Superior temporal gyrus (tissue), 1 donor: Measurements from ENCODE around the gene NFIL3.

Experiments used
- DNase-seq: peaks from one replicate; pipeline ENCODE4 v3.0.0-alpha.2; 2016; ENCODE audit errors: extremely low spot score

The NFIL3 gene

DNA sequence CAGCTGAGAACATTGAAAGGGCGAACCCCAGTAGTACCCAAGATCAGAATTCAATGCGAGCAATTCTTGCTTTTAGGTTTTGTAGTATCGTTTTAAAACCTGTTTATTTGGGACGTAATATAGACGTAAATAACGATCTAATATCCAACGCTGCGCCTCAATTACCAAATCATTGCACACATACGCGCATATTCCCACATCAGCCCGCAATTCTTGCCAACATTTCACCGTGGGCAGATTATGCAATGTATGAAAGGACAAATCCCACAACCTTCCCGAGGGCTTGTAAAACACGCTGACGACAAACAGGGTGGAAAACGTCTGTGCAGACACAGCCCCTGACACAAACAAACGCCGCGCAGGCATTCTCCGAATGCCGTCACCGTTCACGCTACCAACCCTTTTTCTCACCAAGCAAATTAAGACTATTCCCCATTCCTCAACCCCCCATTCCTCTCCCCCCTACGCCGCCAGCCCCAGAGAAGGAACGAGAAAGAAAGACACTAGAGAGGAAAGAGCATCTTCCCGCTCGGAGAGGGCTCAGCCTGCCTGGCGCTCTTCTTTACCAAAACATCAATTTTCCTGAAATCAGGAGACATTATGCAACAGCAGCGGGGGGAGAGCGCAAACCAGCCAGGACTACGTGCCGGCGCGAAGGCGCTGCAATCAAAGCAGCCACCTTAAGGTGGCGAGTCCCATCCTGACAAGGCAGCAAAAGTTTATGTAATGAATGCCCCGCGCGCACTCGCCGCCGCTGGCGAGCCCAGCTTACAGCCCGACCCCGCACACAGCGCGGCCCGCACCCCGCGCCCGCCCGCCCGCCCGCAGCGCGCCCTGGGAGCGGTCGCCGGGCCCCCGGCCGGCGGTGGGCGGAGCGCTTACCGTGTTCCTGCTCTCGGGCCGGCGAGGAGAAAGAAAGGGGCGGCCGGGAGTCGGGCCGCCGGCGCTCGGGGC lies 597 bp downstream of the NFIL3 start:
- DNase-seq: peak; percentile 59

DNA sequence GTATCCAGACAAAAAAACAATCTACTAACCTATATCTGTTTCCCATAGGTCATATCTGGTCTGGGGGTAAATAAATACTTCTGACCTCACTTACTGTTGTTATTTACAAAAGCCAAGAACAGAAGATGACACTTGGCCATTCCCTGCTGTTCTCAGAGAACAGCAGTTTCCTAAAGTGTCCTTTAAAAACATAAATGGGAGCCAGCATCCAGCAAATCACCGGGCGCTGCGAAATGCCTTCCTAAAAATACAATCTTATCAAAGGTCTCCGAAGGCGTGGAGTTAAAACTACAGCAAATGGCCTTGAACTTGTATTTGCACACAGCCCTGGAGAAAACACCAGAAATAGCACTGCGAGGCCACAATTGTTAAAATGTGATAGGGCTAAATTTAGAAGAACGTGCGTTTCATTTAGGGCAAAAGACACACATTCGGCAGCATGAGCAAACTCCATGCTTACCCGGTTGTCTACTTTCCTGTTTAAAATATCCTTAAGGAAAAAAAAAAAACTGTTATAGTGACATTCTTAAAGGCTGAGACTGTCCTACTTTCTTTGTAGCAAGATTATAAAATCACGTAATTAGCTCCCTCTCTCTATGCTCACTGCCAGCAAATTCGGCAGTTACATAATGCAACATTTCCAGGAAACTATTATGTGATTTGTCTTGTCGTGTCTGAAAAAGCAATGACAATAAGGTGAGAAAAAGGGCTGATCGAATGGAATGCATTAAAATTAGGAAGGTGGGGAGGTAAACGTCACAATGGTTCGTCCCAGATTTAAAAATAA lies 1.5 kb downstream of the NFIL3 start:
- DNase-seq: peak; percentile 75

DNA sequence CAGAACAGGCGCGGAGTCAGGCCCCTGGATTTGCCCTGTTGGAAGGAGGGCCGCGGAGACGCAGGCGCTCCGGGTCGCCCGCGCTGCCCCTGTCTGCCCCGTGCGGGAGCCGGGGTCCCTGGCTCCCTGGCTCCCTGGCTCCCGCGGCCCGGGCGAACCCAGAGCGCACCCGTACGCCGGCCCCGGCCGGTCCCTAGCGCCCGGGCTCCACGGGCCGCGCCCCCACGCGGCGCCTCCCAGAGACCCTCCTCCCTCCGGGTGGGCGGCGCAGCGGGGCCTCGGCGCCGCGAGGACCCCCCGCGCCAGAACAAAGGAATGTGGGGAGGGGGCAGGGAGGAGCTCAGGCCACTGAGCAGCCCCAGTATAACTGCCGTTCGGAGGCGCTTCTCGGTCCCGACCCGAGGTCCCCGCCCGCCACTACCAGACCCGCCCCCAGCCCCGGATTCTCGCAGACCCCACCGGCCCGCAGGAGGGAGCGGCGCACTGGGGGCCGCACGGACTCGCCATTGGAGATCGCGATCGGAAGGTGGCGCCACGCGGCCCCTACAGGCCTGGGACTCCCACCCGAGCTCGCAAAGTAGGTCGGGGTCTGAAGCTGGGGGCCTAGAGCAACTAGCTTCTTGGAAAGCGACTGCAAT lies 2.4 kb downstream of the NFIL3 start:
- no peak for DNase-seq

DNA sequence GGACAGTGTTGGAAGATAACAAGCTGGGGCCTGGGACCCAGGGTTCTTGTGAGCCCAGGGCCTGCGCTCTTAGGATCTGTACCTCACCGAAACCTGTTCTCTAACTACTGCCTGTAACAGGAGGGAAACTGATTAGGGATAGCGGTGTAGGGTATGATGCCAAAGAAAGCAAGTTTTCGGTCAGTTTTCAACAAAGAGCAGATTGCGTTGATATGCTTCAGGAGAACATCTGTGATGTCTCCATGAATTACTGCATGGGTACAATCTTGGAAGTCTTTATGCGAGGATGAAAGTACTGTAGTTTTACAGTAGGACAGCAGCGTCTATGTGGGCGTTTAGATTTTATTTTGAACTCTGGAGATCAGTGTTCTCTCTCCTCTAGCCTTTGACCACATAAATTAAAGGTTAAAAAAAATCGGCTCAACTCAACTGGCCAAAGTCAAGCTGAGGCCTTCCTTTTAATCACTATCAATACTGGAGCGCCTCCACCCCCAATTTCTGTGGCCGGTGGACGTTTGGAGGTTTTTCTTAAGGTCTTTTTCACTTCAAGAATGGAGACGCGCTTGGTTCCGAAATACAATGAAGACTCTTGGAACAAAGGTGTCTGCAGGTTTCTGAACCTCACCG lies 3.0 kb downstream of the NFIL3 start:
- no peak for DNase-seq

DNA sequence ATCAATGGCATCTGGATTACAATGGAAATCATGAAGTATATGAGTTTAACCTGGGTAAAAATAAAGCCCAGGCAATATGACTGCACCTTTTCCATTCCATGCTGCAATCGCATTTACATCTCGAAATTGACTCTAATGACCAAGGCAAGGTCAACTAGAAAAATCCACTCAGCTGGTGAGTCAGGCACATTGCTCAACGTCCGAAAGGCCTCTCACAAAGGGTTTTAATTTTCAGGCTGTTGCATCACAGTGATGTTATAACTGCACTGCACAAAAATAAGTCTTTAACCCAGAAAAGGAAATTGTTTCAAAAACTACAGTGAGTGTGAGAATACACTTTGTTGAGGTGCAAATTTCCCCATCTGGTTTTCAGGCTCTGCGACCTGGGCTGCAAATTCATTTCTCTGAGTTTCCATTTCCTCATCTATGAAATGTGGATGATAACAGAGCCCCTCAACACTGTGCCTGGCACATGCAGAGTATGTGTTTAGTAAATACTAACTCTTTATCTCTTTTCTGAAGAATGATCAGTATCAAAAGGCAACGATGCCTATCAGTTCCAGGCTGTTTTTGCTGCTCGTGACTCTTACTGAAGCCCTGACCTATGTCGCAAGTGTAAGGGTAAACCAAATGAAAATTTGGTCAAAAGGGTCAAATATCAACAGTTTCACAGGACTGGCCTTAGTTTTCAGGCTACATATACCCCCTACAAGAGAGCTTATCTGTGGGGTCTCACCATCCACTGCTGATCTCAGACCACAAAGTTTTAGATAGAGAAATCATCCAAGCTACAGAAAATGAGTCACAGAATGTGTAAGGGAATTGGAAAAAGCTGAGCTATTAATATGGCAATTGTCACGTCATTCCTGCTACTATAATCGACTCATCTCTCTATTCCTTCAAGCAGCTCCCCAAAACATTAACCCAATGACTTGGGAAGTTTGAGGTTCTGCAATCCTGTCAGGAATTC lies 4.1 kb downstream of the NFIL3 start:
- no peak for DNase-seq

DNA sequence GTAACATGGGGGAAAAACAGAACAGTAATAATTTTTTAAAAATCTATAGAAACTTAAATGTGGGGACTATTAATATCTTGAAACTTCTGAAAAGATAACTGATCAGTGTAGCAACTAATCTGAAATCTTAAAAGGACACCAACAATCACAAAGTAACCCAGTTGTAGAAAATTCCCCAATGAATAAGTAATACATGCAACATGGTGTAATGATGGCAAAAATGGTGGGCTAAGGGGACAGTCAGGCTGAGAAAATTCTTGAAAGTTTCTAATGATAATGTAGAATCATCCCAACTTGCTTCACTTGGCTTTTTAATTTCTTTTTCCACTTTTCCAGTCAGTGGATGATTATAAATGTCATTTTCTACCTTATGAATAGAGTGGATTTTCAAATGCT lies 5.4 kb downstream of the NFIL3 start:
- no peak for DNase-seq

DNA sequence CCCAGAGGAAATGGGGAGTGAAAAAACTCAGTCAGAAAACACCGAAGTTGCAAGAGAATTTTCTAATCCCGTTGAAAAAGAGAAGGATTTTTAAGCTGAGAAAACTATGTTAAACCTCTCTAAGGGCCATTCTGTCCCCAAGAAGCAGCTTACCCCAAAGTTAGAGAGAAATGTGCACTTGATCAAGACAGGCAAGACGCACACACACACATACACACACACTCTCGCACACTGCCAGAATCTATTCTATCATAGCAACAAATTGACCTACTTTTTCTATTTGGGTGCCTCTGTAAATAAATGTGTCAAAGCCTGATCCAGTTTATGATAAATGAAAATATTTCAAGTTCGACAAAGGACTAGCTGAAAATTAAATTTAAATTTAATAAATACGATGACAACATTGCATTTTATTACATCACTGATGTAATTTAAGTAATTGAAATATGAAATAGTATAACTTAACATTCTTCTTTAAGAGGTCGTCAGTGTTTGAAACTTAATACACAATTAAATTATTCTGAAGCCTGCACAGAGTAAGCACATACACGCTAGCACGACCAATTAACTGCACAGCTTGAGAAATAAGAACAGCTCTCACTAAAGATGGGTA lies 5.9 kb downstream of the NFIL3 start:
- no peak for DNase-seq

DNA sequence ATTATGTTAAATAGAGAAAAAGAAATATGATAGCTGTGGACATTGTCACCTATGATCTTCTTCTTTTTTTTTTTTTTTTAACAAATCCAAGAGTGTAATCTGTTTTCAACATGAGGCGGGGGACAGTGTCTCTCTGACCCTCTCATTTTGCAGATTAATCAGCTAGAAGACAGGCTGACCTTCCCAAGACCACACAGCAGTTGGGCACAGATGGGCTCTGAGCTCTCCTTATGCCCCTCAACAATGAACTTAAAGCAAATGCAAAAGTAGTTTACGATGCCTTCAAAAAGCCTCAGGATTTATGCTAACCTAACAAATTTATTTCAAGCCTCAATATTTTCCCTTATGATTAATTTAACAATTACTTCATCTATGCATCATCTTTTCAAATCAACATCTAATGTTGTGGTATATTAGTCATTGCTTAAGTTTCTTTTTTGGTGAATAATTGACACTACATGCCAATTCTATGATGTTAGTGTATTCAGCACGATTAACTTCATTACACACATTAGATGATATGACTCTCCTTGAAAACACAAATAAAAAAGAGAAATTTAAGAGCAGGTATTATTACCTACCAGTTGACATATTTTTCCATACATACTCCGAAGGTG lies 7.4 kb downstream of the NFIL3 start:
- no peak for DNase-seq

DNA sequence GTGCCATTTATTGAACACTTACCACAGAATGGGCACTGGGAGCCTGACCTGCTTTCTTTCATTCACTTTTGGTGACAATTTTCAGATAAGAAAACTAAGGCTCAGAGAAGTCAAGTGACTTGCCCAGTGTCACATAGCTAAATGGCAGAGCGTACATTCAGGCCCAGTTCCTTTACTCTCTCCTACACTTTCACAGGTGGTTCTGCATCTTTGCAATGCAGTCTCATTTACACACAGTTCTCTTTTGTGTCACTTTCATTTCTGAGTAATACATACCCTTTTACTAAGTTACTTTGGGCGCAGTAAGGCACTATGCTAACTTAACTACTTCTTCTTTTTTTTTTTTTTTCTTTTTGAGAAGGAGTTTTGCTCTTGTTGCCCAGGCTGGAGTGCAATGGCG lies 8.3 kb downstream of the NFIL3 start:
- DNase-seq: no peak

DNA sequence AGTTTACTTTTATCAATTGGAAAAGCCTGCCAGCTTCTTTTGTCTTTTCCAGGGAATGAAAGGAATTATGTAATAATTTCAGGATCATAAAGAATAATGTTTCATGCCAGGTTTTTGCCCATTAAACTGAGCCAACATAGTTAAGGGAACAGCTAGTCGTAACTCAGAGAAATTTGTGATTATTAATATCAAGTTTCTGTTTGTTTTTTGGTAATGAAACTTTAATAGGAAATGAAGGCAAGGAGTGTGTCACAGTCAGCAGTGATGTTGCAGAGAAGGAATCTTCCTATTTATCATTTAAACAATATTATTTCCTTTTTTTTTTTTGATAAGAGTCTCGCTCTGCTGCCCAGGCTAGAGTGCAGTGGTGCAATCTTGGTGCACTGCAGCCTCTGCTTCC lies 10.7 kb downstream of the NFIL3 start:
- no peak for DNase-seq

DNA sequence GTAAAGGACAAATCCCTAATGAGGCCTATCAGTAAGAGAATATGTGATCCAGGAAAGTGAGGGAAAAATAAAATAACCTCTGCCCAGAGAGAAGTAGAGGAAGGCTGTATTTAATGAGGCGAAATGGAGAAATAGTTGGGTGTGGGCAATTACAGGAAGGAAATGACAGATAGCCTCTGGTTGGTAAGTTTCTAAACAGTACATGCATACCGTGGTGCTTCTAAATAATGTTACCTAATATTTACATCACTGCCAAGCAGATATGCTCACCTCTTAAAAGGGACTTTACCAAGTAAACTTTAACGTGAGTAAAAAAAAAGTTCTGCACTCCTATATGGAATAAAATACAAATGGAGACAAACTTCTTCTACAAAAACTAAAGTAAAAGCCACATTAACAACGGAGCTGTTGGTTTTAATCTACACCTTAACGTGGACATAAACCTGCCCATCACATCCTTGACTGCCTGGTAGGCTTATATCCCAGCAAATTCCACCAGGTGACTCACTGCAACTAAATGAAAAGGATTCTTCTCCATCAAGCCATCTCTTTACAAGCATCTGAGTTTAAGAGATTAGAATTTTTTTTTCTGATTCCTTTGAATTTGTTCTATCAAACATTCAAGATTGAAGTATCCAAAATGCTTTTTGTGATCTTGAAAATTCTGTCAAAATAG lies 12.4 kb downstream of the NFIL3 start:
- no peak for DNase-seq

DNA sequence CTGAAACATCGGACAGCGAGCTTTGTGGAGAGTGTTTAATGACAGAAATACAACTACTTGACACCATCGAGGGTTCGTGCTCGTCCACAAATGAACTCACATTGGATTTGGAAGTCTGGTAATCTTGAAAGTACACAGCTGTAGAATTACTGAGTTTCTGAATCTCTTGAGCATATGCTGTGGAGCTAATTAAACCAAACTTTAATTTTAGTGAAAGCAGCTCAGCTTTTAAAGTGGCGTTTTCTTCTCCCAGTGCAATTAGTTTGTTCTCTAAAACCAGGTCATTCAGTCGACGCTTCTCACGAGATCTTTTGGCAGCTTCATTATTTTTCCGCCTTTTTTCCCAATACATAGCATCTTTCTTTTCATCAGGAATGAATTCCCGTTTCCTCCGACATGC lies 13.5 kb downstream of the NFIL3 start:
- no peak for DNase-seq

DNA sequence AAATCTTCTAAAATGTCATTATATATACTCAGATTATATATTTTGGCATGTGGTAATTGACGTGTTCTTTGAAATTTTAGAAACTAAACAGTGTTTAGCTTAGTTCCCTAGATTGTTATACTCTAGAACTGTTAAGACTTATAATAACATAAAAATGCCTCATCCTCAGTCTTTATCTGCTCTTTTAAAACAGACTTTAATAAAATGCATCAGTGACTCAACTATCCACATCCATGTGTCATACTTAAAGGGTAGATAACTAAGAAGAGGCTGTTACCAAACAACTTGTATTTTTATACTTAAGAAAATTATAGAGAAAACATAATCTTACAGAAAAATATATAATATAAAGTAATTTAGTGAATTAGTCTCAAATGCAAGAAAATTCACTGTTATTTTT lies 15.2 kb downstream of the NFIL3 start:
- DNase-seq: no peak

DNA sequence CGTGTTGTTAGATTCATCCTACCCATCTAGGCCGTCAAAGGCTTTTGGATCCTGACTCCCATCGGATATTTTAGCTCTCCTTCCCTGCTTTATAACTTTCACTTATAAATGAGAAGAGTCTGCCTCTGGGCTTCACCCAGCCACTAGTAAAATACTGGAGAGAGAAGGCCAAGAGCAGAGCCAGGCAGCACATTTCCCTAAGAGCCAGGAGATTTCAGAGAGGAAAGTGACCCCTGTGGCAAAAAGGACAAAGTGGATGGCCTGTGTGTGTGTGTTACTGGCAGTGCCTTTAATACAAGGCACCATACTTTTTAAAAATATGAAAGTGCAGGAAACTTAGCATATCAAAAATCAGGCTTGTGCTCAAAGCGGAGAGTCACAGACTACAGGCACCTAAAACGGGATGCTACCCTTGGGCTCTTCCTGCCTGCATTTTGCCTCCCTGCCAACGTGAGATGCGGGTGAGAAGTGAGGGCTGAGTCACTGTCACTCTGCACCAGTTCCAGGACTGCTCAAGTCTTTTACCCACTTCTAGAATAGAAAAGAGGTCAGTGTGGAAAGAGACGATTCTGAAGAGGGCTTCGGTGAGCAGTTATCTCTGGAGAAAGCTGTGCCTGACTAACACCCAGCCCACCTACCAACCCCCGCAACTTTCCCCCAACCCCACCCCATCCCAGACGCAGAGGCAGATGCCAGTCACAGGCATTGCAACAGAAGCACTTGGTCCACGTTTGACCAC lies 15.9 kb downstream of the NFIL3 start:
- no peak for DNase-seq

DNA sequence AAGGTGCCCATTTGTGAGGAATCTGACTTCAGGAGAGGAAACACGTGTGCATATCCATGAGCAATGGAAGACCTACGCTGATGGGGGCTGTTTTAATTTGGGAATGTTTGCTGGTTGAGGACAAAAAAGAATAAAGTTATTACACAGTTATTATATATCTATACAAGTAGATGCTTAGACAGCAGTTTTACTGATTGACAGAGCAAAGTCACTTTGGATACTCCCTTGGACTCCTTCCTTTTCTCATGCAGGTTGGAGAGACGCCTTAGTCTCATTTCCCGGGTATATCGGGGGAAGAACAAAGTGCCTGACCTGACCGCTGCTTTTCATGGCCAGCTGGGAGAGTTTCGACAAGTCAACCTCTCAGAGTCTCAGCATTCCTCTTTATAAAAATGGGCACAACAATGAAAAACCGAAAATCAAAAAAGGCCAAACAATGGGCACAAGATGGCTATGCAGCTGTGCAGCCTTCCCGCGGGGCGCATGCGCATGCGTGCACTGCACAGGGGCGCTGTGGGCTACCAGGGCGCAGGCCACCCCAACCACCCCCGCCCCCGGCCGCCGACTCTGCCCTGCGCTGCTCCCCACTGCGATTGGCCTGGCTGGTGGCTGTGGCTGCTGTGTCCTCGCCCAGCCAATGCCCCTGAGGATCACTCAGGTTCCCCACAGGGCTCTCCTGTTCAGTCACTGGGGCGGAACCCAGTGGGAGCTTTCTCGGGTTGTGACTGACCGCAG lies 18.1 kb downstream of the NFIL3 start:
- DNase-seq: no peak

DNA sequence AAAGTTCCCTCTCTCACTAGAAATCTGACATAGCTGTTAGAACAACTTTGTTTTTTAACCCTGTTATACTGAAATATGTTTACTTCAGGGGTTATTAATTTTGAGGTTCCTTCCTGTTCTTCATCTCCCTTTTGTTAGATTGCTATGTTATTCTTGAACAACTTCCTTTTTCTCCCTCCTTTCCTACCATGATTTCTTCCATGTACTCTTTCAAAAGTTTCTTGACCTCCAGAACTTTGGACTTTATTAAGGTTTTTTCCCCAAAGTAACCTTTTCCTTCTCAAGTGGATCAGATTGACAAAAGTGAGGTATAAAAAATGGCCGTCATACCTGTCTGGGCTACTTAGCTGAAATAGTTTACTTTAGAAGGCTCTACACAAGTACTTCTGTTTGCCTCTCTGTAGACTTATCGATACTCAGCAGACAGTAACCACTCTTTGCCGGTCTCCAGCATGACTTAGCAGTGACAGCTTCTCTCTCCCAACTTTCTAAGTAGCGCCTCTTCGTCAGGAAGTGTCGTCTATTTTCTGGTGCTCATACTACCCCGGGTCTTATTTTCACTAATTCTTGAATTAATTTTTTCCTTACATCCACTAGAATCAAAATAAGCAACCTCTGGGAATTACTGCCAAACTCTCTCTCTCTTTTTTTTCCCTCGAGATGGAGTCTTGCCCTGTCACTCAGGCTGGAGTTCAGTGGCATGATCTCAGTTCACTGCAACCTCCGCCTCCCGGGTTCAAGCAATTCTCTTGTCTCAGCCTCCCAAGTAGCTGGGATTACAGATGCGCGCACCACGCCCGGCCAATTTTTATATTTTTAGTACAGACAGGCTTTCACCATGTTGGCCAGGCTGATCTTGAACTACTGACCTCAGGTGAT lies 19.7 kb downstream of the NFIL3 start:
- DNase-seq: no peak

DNA sequence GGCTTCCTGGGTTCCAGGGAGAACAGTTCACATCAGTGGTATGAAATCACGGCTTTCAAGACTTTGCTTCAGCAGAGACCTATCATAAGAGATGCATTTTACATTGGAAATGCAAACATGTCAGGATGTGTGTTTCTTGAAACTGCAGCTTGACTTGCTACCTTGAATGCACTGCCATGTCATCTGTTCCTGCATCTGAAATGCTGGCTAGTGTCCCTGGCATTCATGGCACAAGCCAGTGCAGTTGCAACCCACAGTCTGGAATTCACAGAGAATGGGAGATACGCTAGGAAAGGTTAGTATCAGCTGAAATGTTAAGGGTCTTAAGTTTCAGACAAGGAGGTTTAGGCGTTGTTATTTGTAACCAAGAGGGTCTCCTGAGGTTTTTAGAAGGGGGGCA lies 24.7 kb downstream of the NFIL3 start:
- no peak for DNase-seq
